Thyroid gland (tissue), 4 donors: ENCODE measurements around the gene ELL2.

Source experiments
- CTCF ChIP-seq, 6 experiments: fragments of 200-600 bp in 3 of 6; fragments of 450-650 bp in 3 of 6; sonication (generic) in 3 of 6; IDR thresholded peaks; one replicate each; pipeline ENCODE4 v1.5.1; 2016 to 2019; ENCODE audit warnings: antibody characterized with exemption in 6 of 6, mild to moderate bottlenecking in 2 of 6, inconsistent platforms in 1 of 6, moderate library complexity in 1 of 6
- POLR2A ChIP-seq, 2 donors: fragments of 450-650 bp; IDR thresholded peaks; one replicate each; pipeline ENCODE4 v1.6.1; 2017; ENCODE audit warnings: antibody characterized with exemption in 2 of 2, mild to moderate bottlenecking in 2 of 2, moderate library complexity in 1 of 2

- TF ChIP-seq CTCF (IDR thresholded peaks at IDR 0.05) (no peak), POLR2A (IDR thresholded peaks at IDR 0.05) (no peak)
Observed at GRCh38 chr5:95986001-95986400, 24.4 kb upstream of the ELL2 start.
